Effector memory CD4-positive, alpha-beta T cell (primary cell): ENCODE measurements around the gene PCDHB5.
"Not testable (repeated sequence)": the region's sequence is repeated elsewhere in the genome, so short reads cannot be mapped to it uniquely, and the experiment has no call there.

ENCODE experiments used
- DNase-seq, 3 donors: peaks; one replicate each; pipeline ENCODE4 v3.0.0-alpha.2; 2020
- H3K27ac ChIP-seq: 2 replicates; pipeline ENCODE4 v1.7.0; 2013; ENCODE audit warnings: mild to moderate bottlenecking, low read length, moderate library complexity; ENCODE audit not compliant: insufficient read depth, poor library complexity, severe bottlenecking
- H3K27me3 ChIP-seq: replicated peaks from 2 replicates; pipeline ENCODE4 v1.7.0; 2013; ENCODE audit warnings: mild to moderate bottlenecking, low read length; ENCODE audit not compliant: insufficient read depth, control insufficient read depth, poor library complexity, severe bottlenecking
- H3K36me3 ChIP-seq: 2 replicates; pipeline ENCODE4 v1.7.0; 2013; ENCODE audit warnings: mild to moderate bottlenecking, low read length, moderate library complexity; ENCODE audit not compliant: control insufficient read depth, insufficient read depth
- H3K4me1 ChIP-seq: 2 replicates; pipeline ENCODE4 v1.7.0; 2013; ENCODE audit warnings: low read length, mild to moderate bottlenecking; ENCODE audit not compliant: control insufficient read depth, insufficient read depth, poor library complexity, severe bottlenecking
- H3K4me3 ChIP-seq: 2 replicates; pipeline ENCODE4 v1.7.0; 2013; ENCODE audit warnings: low read length, low read depth, mild to moderate bottlenecking; ENCODE audit not compliant: insufficient read depth, poor library complexity, severe bottlenecking
- H3K9me3 ChIP-seq: 2 replicates; pipeline ENCODE4 v1.7.0; 2013; ENCODE audit warnings: mild to moderate bottlenecking, low read length, moderate library complexity; ENCODE audit not compliant: control insufficient read depth

Gene PCDHB5

GRCh38 chr5:141151632-141152031 lies 16.6 kb downstream of the PCDHB5 start:
- not testable (repeated sequence) for H3K36me3 ChIP-seq, H3K27ac ChIP-seq, H3K4me1 ChIP-seq, H3K4me3 ChIP-seq, H3K9me3 ChIP-seq, DNase-seq
- H3K27me3 ChIP-seq = peaks cover 12% of the 10 kb centered on the region

- H3K27me3 ChIP-seq = peaks cover 12% of the 10 kb centered on the region
- not testable (repeated sequence) for H3K4me1 ChIP-seq, H3K36me3 ChIP-seq, H3K27ac ChIP-seq, H3K9me3 ChIP-seq, H3K4me3 ChIP-seq, DNase-seq
Measured at GRCh38 chr5:141152096-141152495, 17.1 kb downstream of the PCDHB5 start.

- no peaks in the 10 kb centered on the region for H3K9me3 ChIP-seq
- H3K4me1 ChIP-seq = no peaks in the 10 kb centered on the region
- peaks cover 7% of the 10 kb centered on the region for H3K27me3 ChIP-seq
- no peak for DNase-seq
- H3K27ac ChIP-seq = no peak overlapping the region
- H3K36me3 ChIP-seq = no peaks in the 10 kb centered on the region
- H3K4me3 ChIP-seq = no peak overlapping the region
Measured at GRCh38 chr5:141155540-141156374, 20.8 kb downstream of the PCDHB5 start.

- DNase-seq, H3K27me3 ChIP-seq, H3K36me3 ChIP-seq, H3K9me3 ChIP-seq, H3K4me3 ChIP-seq, H3K27ac ChIP-seq, H3K4me1 ChIP-seq: not testable (repeated sequence)
Measured at GRCh38 chr5:141157356-141157755, 22.4 kb downstream of the PCDHB5 start.

- not testable (repeated sequence) for H3K4me1 ChIP-seq, H3K9me3 ChIP-seq, DNase-seq, H3K4me3 ChIP-seq, H3K27me3 ChIP-seq, H3K36me3 ChIP-seq, H3K27ac ChIP-seq
Measured at GRCh38 chr5:141157901-141158300, 22.9 kb downstream of the PCDHB5 start.

GRCh38 chr5:141172381-141173204 lies 37.6 kb downstream of the PCDHB5 start, which contains the start of gene PCDHB7:
TSS of gene PCDHB7 (plus strand) at chr5:141172644. CDS start at chr5:141172836, 192 bp downstream.
- Histone ChIP-seq H3K4me3 (no peak within 1 kb of the TSS), H3K36me3 (no peaks in the 10 kb centered on the region)

GRCh38 chr5:141174291-141175104 lies 39.5 kb downstream of the PCDHB5 start:
- H3K9me3 ChIP-seq, H3K27ac ChIP-seq, H3K4me1 ChIP-seq, H3K4me3 ChIP-seq, DNase-seq, H3K36me3 ChIP-seq, H3K27me3 ChIP-seq: not testable (repeated sequence)

More at GRCh38 chr5:141172381-141173204, 37.6 kb downstream of the PCDHB5 start, which contains the start of gene PCDHB7:
- no peak within 1 kb of the TSS for H3K27ac ChIP-seq
- peaks cover 9% of the 10 kb centered on the region for H3K27me3 ChIP-seq
- H3K4me1 ChIP-seq = no peaks in the 10 kb centered on the region
- no peaks in the 10 kb centered on the region for H3K9me3 ChIP-seq
- DNase-seq = peak in 1 of 3 donors; percentile 3

GRCh38 chr5:141175933-141176332 lies 40.9 kb downstream of the PCDHB5 start:
- H3K36me3 ChIP-seq = no peaks in the 10 kb centered on the region
- no peak overlapping the region for H3K4me3 ChIP-seq
- peaks cover 12% of the 10 kb centered on the region for H3K27me3 ChIP-seq
- no peaks in the 10 kb centered on the region for H3K9me3 ChIP-seq
- no peak overlapping the region for H3K27ac ChIP-seq
- no peaks in the 10 kb centered on the region for H3K4me1 ChIP-seq
- DNase-seq = no peak

GRCh38 chr5:141177577-141178191 lies 42.7 kb downstream of the PCDHB5 start, which contains the start of gene PCDHB8:
TSS of gene PCDHB8 (plus strand) at chr5:141177790. CDS start at chr5:141178035, 245 bp downstream.
- DNase-seq = not testable (repeated sequence)

More at GRCh38 chr5:141177577-141178191, 42.7 kb downstream of the PCDHB5 start, which contains the start of gene PCDHB8:
- peaks cover 14% of the 10 kb centered on the region for H3K27me3 ChIP-seq
- H3K4me3 ChIP-seq, H3K27ac ChIP-seq, H3K4me1 ChIP-seq, H3K36me3 ChIP-seq, H3K9me3 ChIP-seq: not testable (repeated sequence)
